ENCODE data around the gene RDX.

RDX gene

DNA sequence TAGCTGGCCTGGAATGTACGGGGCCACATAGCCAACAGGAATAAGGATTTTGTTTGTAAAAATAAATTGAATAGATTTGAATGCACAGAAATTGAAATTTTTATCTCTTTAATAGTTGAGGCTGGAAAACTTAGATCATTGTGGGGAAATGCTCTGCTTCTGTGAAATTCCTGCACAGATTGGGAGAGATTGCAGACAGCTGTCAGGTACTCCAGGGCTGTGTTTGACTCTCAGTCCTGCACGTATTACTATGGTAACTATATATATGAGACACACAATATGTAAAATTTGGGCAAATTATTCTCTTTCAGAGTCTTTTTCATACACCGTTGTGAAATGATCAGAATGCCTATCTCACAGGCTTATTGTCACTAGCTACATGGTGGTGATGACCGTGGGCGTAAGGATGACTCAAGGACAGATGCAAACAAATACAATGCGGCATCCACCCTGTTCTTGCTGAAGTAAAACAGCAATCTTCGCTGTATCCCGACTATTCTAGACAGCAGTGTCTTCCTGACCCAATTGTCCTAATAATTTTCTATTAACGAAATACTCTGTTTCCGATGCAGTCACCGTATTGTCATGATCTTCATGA lies 123.8 kb downstream of the RDX start:
- H3K4me3 Mint-ChIP-seq = no peak overlapping the region
- ATAC-seq (ENCODE audit: low read depth) (no peak), DNase-seq (ENCODE audit: low spot score in 2 of 2) (no peak)
- H3K27me3 Mint-ChIP-seq = peaks cover 7% of the 10 kb centered on the region
- no peaks in the 10 kb centered on the region for H3K36me3 Mint-ChIP-seq
- peaks cover 4% of the 10 kb centered on the region for H3K4me1 Mint-ChIP-seq
- H3K9me3 Mint-ChIP-seq = no peaks in the 10 kb centered on the region
- H3K27ac Mint-ChIP-seq = no peak overlapping the region

DNA sequence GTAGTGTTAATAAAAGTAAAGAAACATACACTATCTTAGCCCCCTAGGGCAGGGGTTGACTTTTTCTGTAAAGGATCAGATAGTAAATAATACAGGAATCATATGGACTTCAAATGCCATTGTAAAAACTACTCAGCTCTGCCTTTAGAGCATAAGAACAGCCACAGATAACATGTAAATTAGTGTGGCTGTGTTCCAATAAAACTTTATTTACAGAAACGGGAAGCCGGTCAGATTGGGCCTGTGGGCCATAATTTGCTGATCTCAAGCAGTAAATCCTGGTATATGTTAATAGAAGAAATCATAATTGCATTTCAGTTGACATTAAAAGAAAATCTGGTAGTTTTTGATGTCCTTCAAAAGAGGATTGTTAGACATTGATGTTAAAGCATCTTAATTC lies 126.7 kb downstream of the RDX start:
- Mint-ChIP-seq H3K27ac (no peak overlapping the region), H3K4me1 (peaks cover 4% of the 10 kb centered on the region), H3K27me3 (peaks cover 7% of the 10 kb centered on the region), H3K9me3 (no peaks in the 10 kb centered on the region), H3K36me3 (no peaks in the 10 kb centered on the region), H3K4me3 (no peak overlapping the region)
- no peak for DNase-seq (ENCODE audit: low spot score in 2 of 2)
- ATAC-seq (ENCODE audit: low read depth) = no peak

DNA sequence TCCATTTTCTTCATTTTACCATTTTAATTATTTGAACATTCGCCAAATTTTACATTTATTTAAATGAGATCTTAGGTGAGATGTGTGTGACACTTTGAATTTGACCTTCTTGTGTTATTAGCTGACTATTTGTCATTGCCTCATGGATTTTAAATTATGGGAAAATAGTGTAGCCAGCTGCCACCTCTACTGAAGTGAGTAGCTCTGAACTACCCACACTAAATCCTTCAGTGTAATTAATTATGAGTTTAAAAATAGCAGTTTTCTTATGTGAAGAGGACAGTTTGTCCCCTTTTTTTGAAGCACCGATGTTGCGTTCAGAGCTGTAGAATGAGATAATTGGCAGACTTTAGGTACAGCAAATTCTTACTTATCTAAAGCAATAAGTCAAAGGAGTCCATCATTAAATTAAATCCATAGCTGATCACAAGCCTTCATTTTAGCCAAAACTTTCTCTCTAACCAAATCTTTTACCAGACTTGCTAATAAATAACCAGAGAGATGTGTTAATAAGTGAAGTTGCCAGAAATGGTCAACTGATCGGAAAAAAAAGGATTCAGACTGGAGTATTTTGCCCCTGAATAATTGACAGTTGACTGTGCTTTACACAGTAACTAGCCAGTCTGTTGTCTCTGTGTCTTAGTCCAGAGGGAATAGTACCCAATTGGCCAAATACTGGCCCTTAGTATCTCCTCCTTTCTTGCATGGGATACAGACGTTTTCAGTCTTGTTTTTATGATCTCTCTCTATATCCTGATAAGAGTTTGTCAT lies 128.2 kb downstream of the RDX start:
- Mint-ChIP-seq H3K4me3 (no peak overlapping the region), H3K36me3 (no peaks in the 10 kb centered on the region), H3K27me3 (peaks cover 5% of the 10 kb centered on the region), H3K9me3 (no peaks in the 10 kb centered on the region), H3K27ac (no peak overlapping the region), H3K4me1 (no peaks in the 10 kb centered on the region)
- no peak for DNase-seq (ENCODE audit: low spot score in 2 of 2)
- ATAC-seq (ENCODE audit: low read depth) = no peak

DNA sequence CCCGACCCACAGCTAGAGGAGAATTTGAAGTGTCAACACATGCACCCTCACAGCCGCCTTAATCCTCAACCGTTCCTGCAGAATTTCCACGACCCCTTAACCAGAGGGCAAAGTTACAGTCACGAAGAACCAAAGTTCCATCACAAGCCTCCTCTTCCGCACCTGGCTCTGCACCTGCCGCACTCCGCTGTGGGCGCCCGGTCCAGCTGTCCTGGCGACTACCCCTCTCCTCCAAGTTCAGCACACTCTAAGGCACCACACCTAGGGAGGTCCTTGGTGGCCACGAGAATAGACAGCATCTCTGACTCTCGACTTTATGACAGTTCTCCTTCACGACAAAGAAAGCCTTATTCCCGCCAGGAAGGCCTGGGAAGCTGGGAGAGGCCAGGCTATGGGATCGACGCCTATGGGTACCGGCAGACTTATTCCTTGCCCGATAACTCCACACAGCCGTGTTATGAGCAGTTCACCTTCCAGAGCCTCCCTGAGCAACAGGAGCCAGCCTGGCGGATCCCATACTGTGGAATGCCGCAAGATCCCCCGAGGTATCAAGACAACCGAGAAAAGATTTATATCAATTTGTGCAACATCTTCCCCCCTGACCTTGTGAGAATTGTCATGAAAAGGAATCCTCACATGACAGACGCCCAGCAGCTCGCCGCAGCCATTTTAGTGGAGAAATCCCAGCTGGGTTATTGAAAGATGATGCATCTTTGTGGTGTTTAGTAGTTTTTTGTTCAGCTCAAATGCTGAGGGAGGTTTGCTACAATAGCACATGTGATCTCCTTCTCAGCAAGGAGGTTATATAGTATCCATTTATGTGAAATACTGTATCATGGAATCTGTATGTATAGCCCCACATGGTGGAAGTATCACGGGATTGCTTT lies 131.1 kb downstream of the RDX start:
- no peak overlapping the region for H3K27ac Mint-ChIP-seq
- no peaks in the 10 kb centered on the region for H3K4me1 Mint-ChIP-seq
- no peak for DNase-seq (ENCODE audit: low spot score in 2 of 2)
- no peaks in the 10 kb centered on the region for H3K9me3 Mint-ChIP-seq
- no peak for ATAC-seq (ENCODE audit: low read depth)
- no peaks in the 10 kb centered on the region for H3K27me3 Mint-ChIP-seq
- no peak overlapping the region for H3K4me3 Mint-ChIP-seq
- no peaks in the 10 kb centered on the region for H3K36me3 Mint-ChIP-seq

DNA sequence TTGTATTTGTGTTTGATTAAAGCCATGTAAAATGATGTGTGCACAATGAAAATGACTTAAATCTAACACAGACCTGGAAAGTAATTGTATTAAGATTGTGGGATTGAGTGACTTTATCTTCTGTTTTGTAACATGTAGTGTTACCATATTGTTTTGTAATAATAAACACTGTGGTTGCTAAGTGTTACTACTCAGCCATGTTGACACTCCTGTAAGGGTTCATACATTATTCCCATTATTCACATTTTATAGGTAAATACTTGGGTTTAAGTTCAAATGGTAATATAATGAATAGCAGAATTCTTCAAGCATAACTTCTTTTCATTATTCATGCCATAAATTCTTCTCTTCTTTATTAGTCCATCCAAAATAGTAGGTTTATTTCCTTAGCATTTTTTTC lies 134.2 kb downstream of the RDX start:
- no peak for ATAC-seq (ENCODE audit: low read depth)
- H3K27me3 Mint-ChIP-seq = peaks cover 2% of the 10 kb centered on the region
- H3K9me3 Mint-ChIP-seq = no peaks in the 10 kb centered on the region
- no peaks in the 10 kb centered on the region for H3K4me1 Mint-ChIP-seq
- no peak overlapping the region for H3K4me3 Mint-ChIP-seq
- no peak for DNase-seq (ENCODE audit: low spot score in 2 of 2)
- H3K27ac Mint-ChIP-seq = no peak overlapping the region
- H3K36me3 Mint-ChIP-seq = no peaks in the 10 kb centered on the region

DNA sequence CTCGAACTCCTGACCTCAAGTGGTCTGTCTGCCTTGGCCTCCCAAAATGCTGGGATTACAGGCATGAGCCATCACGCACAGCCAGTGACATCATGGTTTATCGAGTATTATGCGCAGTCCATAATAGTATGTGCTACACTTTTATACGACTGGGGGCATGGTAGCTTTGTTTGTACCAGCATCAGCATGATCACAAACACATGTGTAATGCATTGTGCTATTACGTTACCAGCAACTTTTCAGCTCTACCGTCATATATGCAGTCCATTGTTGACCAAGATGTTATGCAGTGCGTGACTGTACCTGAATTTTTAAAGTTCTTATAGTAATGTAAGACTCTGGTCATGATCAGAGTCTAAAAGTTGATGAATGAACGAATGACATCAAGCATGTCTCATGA lies 135.4 kb downstream of the RDX start:
- Mint-ChIP-seq H3K27me3 (peaks cover 2% of the 10 kb centered on the region), H3K27ac (no peak overlapping the region), H3K9me3 (no peaks in the 10 kb centered on the region), H3K36me3 (no peaks in the 10 kb centered on the region), H3K4me3 (no peak overlapping the region), H3K4me1 (no peaks in the 10 kb centered on the region)
- DNase-seq (ENCODE audit: low spot score in 2 of 2) = no peak
- no peak for ATAC-seq (ENCODE audit: low read depth)

DNA sequence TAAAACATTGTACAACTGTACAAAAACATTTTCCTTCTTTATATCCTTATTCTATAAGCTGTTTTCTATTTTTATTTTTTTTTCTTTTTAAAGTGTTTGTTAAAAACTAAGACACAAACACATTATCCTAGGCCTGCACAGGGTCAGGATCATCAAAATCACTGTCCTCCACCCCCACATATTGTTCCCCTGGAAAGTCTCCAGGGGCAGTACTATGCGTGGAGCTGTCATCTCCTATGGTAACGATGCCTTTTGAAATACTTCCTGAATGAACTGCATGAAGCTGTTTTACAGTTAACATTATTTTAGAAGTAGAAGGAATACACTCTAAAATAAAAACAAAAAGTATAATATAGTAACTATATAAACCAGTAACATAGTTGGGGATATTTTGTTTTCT lies 136.0 kb downstream of the RDX start:
- Mint-ChIP-seq H3K9me3 (no peaks in the 10 kb centered on the region), H3K36me3 (no peaks in the 10 kb centered on the region), H3K4me1 (no peaks in the 10 kb centered on the region), H3K27ac (no peak overlapping the region), H3K4me3 (no peak overlapping the region), H3K27me3 (peaks cover 2% of the 10 kb centered on the region)
- ATAC-seq (ENCODE audit: low read depth) (no peak), DNase-seq (ENCODE audit: low spot score in 2 of 2) (no peak)

DNA sequence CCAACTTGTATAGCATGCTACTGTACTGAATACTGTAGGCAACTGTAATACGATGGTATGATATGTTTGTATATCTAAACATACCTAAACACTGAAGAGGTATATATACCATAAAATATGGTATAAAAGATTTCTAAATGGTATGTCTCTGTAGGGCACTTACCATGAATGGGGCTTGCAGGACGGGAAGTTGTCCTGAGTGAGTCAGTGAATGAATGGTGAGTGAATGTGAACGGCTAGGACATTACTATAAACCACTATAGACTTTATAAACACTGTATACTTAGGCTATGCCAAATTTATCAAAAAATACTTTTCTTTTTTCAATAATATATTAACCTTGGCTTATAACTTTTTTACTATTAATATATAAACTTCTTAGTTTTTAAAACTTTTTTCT lies 136.4 kb downstream of the RDX start:
- no peaks in the 10 kb centered on the region for H3K4me1 Mint-ChIP-seq
- no peak for ATAC-seq (ENCODE audit: low read depth)
- no peak overlapping the region for H3K4me3 Mint-ChIP-seq
- H3K9me3 Mint-ChIP-seq = no peaks in the 10 kb centered on the region
- DNase-seq (ENCODE audit: low spot score in 2 of 2) = no peak
- no peak overlapping the region for H3K27ac Mint-ChIP-seq
- H3K36me3 Mint-ChIP-seq = no peaks in the 10 kb centered on the region
- H3K27me3 Mint-ChIP-seq = peaks cover 2% of the 10 kb centered on the region

DNA sequence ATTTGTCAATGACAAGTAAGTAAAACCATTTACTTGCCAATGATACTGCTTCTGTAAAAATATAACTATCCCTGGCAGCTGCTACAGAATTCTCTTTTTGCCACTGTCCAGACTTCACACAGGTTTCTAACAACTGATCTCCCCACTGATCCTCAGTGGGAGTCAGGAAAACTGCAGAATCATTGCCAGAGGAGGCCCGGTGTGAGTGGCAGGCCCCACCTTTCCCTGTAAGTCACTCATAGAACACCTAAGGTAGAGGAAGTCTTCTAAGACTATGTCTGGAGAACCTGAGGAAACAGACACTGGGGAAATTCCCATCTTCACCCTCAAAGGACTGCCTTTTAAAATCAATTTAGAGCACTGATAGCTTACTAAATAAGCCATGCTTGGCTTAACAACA lies 136.9 kb downstream of the RDX start:
- ATAC-seq (ENCODE audit: low read depth) = no peak
- Mint-ChIP-seq H3K27ac (no peak overlapping the region), H3K27me3 (peaks cover 2% of the 10 kb centered on the region), H3K4me1 (no peaks in the 10 kb centered on the region), H3K9me3 (no peaks in the 10 kb centered on the region), H3K36me3 (no peaks in the 10 kb centered on the region), H3K4me3 (no peak overlapping the region)
- no peak for DNase-seq (ENCODE audit: low spot score in 2 of 2)

DNA sequence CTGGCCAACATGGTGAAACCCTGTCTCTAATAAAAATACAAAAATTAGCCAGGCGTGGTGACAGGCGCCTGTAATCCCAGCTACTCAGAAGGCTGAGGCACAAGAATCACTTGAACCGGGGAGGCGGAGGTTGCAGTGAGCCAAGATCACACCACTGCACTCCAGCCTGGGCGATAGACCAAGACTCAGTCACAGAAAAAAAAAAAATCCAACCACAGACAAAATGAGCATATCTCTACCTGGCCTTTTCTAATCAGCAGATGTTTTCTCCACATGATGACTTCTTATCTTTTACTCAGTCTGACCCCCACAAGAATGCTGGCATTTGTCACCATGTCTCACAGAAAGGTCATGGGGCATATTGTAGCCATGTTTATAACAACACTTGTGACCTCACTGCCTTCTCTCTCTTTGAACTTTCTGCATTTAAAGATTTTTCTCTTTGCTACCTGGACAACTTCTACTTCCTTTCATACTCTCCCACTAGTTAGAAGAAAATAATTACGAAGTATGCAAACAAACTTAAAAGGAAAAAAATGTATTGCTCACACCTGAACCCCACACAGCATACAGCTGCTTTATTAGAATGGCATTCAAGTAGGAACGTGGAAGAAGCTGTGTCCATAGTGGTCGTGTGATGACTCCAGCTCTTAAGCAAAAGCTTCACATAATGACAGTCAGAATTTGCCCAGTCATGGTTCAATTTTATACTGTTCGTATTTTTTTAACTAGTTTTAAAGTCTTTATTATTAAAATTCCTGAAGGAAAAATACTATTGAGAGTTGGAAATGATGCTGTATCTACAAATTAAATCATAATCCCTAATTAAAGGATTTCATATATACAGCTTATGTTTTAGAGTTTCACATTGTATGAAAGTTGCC lies 137.9 kb downstream of the RDX start:
- no peaks in the 10 kb centered on the region for H3K9me3 Mint-ChIP-seq
- DNase-seq (ENCODE audit: low spot score in 2 of 2) (no peak), ATAC-seq (ENCODE audit: low read depth) (no peak)
- H3K27me3 Mint-ChIP-seq = peaks cover 2% of the 10 kb centered on the region
- no peaks in the 10 kb centered on the region for H3K36me3 Mint-ChIP-seq
- H3K27ac Mint-ChIP-seq = no peak overlapping the region
- H3K4me1 Mint-ChIP-seq = no peaks in the 10 kb centered on the region
- H3K4me3 Mint-ChIP-seq = no peak overlapping the region

DNA sequence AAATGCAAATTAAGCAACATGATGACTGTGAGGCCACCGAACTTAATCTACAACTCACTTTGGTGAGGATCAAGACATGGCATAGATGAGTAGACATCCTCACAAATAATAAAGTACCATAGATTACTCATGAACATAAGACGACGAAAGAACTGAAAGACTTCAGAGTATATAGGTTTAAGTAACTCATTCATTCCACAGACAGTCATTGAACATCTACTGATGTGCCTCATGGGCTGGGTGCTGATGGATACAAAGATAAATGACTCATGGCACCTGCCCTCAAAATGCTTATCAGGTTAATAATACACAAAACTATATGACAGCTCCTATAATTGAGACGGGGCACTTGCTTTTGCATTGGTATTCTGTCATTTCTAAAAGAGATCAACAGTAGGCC lies 139.9 kb downstream of the RDX start:
- Mint-ChIP-seq H3K4me3 (no peak overlapping the region), H3K4me1 (no peaks in the 10 kb centered on the region), H3K27ac (no peak overlapping the region), H3K36me3 (no peaks in the 10 kb centered on the region), H3K27me3 (peaks cover 2% of the 10 kb centered on the region), H3K9me3 (no peaks in the 10 kb centered on the region)
- no peak for DNase-seq (ENCODE audit: low spot score in 2 of 2)
- no peak for ATAC-seq (ENCODE audit: low read depth)

DNA sequence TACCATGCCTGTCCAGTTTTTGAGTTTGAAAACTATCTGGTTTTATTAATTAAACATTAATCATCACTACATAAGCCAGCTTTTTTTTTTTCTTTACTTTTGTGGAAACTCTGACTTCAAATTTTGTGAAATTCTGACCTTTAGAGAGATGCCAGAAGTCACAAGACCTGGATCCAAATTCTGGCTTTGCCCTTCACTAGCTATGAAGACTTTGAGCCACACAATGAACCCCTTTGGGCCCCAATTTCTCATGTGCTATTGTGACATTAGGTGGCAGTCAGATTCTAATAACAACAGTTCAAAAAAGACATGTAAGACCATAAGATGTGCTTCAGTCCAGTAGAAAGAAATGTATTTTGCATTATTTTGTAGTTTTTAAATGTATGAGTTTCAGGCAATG lies 142.9 kb downstream of the RDX start:
- no peaks in the 10 kb centered on the region for H3K9me3 Mint-ChIP-seq
- no peaks in the 10 kb centered on the region for H3K36me3 Mint-ChIP-seq
- ATAC-seq (ENCODE audit: low read depth) = no peak
- DNase-seq (ENCODE audit: low spot score in 2 of 2) = no peak
- H3K4me1 Mint-ChIP-seq = peaks cover 2% of the 10 kb centered on the region
- no peak overlapping the region for H3K4me3 Mint-ChIP-seq
- peaks cover 2% of the 10 kb centered on the region for H3K27me3 Mint-ChIP-seq
- H3K27ac Mint-ChIP-seq = no peak overlapping the region

DNA sequence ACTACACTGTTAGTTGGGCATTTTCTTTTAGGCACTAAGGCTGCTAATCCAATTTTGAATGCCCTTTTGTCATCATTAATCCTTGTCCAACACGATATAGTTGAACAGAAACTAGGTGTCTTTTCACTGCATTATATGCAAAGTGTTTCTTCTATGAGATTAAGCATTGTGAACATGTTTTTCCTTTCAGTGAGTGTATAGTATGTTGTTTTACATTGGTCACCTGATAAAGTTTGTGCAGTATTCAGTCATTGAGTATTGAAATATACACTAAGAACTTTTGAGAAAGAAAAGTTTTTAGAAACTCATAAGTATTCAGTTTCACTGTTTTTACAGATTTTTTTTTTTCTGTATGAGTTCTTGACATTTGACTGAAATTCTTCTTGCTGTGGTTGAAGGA lies 144.2 kb downstream of the RDX start:
- no peaks in the 10 kb centered on the region for H3K9me3 Mint-ChIP-seq
- no peak overlapping the region for H3K4me3 Mint-ChIP-seq
- no peaks in the 10 kb centered on the region for H3K36me3 Mint-ChIP-seq
- H3K27me3 Mint-ChIP-seq = no peaks in the 10 kb centered on the region
- ATAC-seq (ENCODE audit: low read depth) (no peak), DNase-seq (ENCODE audit: low spot score in 2 of 2) (no peak)
- H3K4me1 Mint-ChIP-seq = peaks cover 2% of the 10 kb centered on the region
- H3K27ac Mint-ChIP-seq = no peak overlapping the region

Measured in memory B cell (primary cell).